ENCODE data around the gene SPNS2. TPM values are rescaled to one million over a fixed set of nuclear protein-coding genes. Genes with fewer than 3 reads are reported as not detected.

SPNS2 gene
- total and polyA plus RNA-seq, 2 of the 8 experiments (the other 6 are each of a cell fraction or from before 2014, with no cell fraction given), result 1.2 to 1.5 TPM

GRCh38 chr17:4522661-4523060, 24.0 kb downstream of the SPNS2 start:
- Histone ChIP-seq H2AFZ (ENCODE audit: low read length) (no peak overlapping the region), H3K9ac (replicated peaks in 1 of 4; ENCODE audit: extremely low read depth in 1 of 4, low read depth in 3 of 4, low read length in 3 of 4) (no peak overlapping the region), H4K5ac (ENCODE audit: insufficient read length, low read depth, low read length) (no peak overlapping the region), H2BK15ac (ENCODE audit: low read length) (no peak overlapping the region), H3K36me3 (ENCODE audit: control insufficient read depth in 2 of 4, insufficient read depth in 4 of 4, low read length in 3 of 4) (no peaks in the 10 kb centered on the region), H2BK5ac (ENCODE audit: low read depth, low read length) (no peak overlapping the region), H3K56ac (replicated peaks; ENCODE audit: insufficient read length, low read depth, low read length) (no peak overlapping the region), H3K9me3 (ENCODE audit: insufficient read depth in 2 of 2, low read depth in 1 of 2, low read length in 1 of 2) (no peaks in the 10 kb centered on the region), H3K27ac (ENCODE audit: low read depth, low read length) (no peak overlapping the region), H4K91ac (replicated peaks; ENCODE audit: insufficient read length, low read length) (no peak overlapping the region), H3K79me1 (ENCODE audit: low read depth, low read length) (no peaks in the 10 kb centered on the region), H4K20me1 (replicated peaks in 1 of 2; ENCODE audit: control insufficient read depth in 1 of 2, insufficient read depth in 2 of 2, low read length in 2 of 2) (no peaks in the 10 kb centered on the region), H4K8ac (ENCODE audit: extremely low read depth, insufficient read depth, low read length) (no peak overlapping the region), H3K23me2 (ENCODE audit: low read depth, low read length) (no peaks in the 10 kb centered on the region), H2BK120ac (replicated peaks; ENCODE audit: low read depth, low read length) (no peak overlapping the region), H2BK20ac (ENCODE audit: low read length) (no peak overlapping the region), H2AK5ac (ENCODE audit: low read depth, low read length) (no peak overlapping the region), H3K27me3 (replicated peaks in 1 of 4; ENCODE audit: control insufficient read depth in 3 of 4, extremely low read depth in 1 of 4, insufficient read depth in 3 of 4, low read length in 3 of 4) (peaks cover 0 to 20% (median 14%) of the 10 kb centered on the region in 4 experiments; a peak in 6 of 7 replicates), H3K23ac (ENCODE audit: insufficient read length) (no peak overlapping the region), H3K14ac (ENCODE audit: insufficient read length) (no peak overlapping the region), H3K18ac (ENCODE audit: extremely low read depth, low read length) (no peak overlapping the region), H2BK12ac (ENCODE audit: low read depth, low read length) (peak overlapping the region; percentile 50; the same call in 1 of the 2 replicates), H3K79me2 (ENCODE audit: control insufficient read depth in 1 of 2, insufficient read depth in 2 of 2, low read length in 2 of 2) (no peaks in the 10 kb centered on the region), H3K4me3 (ENCODE audit: extremely low read depth in 1 of 4, insufficient read depth in 2 of 4, low read depth in 3 of 4, low read length in 4 of 4) (no peak overlapping the region), H3K4me2 (ENCODE audit: insufficient read depth in 1 of 2, low read depth in 2 of 2, low read length in 2 of 2) (no peak overlapping the region), H3K4ac (replicated peaks; ENCODE audit: insufficient read length, low read depth, low read length) (no peak overlapping the region), H3K4me1 (replicated peaks in 1 of 4; ENCODE audit: control insufficient read depth in 3 of 4, insufficient read depth in 4 of 4, low read length in 3 of 4) (peaks cover 0 to 2% (median 0%) of the 10 kb centered on the region in 4 experiments; a peak in 3 of 7 replicates)
- ChIA-PET CTCF (ENCODE audit: partially characterized antibody) (interaction anchor here (0.6 to 1.7 kb wide), 8 partner anchors 9 to 205 kb away, joined by 3 to 4 read pairs (median 4); no protein-coding TSS in a partner anchor), POLR2A (ENCODE audit: partially characterized antibody) (interaction anchor here (37.1 kb wide), 1 partner anchor 24 kb away, joined by 546 read pairs; the partner anchor contains the start of genes GGT6 and MYBBP1A)
- TF ChIP-seq KDM1A (IDR thresholded peaks at IDR 0.05; ENCODE audit: borderline replicate concordance, low read length) (no peak), TAF7 (optimal IDR thresholded peaks at IDR 0.05; ENCODE audit: borderline replicate concordance, low read depth, low read length) (no peak), MAFK (IDR thresholded peaks at IDR 0.05; ENCODE audit: low read depth, low read length) (no peak), NRF1 (IDR thresholded peaks at IDR 0.05; ENCODE audit: low read depth, low read length) (no peak), RFX5 (IDR thresholded peaks at IDR 0.05; ENCODE audit: borderline replicate concordance, low read depth, low read length) (no peak), MAX (IDR thresholded peaks at IDR 0.05) (no peak)
- no peak for DNase-seq (ENCODE audit: low read depth in 1 of 2, low spot score in 2 of 2)
- FAIRE-seq, result no peak
- 83% methylated on average over 6 of the region's 6 CpGs; no CpG with 5 or more reads in 1 of the 2 experiments for WGBS, 2 experiments (ENCODE audit: extremely low coverage in 1 of 2, insufficient coverage in 1 of 2, insufficient read length in 1 of 2, insufficient replicate concordance in 2 of 2, low coverage in 1 of 2, low lambda C conversion rate in 2 of 2, missing lambda C conversion rate in 1 of 2)
